Calu3 (cell line): Measurements from ENCODE around the gene EPHB2. TPM values are rescaled to one million over a fixed set of nuclear protein-coding genes. Genes with fewer than 3 reads are reported as not detected.

ENCODE experiments used
- BruUV-seq: library from RNA; stranded (reverse); fragments of 400-500 nt; replicated peaks from 2 replicates; lab custom pipeline; 2021; lab: Mats Ljungman, UMichigan
- CTCF ChIA-PET: fragments of 300-600 bp; sonication (Branson Sonifier 250); formaldehyde crosslinking; loops from one replicate; lab custom pipeline; 2022; ENCODE audit warnings: antibody characterized with exemption; lab: Charles Lee
- DNase-seq: peaks from one replicate; pipeline ENCODE4 v3.0.0; 2022
- H3K27ac Mint-ChIP-seq: one replicate; pipeline ENCODE4 v1.8.0; 2022; ENCODE audit warnings: mixed read lengths; ENCODE audit not compliant: unreplicated experiment
- H3K27me3 Mint-ChIP-seq: one replicate; pipeline ENCODE4 v1.8.0; 2022; ENCODE audit warnings: mixed read lengths; ENCODE audit not compliant: unreplicated experiment
- H3K36me3 Mint-ChIP-seq: one replicate; pipeline ENCODE4 v1.8.0; 2022; ENCODE audit warnings: mild to moderate bottlenecking, moderate library complexity, mixed read lengths; ENCODE audit not compliant: insufficient read depth, unreplicated experiment
- H3K4me1 Mint-ChIP-seq: one replicate; pipeline ENCODE4 v1.8.0; 2022; ENCODE audit warnings: mild to moderate bottlenecking, low read depth, mixed read lengths; ENCODE audit not compliant: unreplicated experiment
- H3K4me3 Mint-ChIP-seq: one replicate; pipeline ENCODE4 v1.8.0; 2022; ENCODE audit warnings: mild to moderate bottlenecking, low read depth, moderate library complexity, mixed read lengths; ENCODE audit not compliant: unreplicated experiment
- H3K9me3 Mint-ChIP-seq: one replicate; pipeline ENCODE4 v1.8.0; 2022; ENCODE audit warnings: low read depth, mixed read lengths; ENCODE audit not compliant: unreplicated experiment
- CTCF ChIP-seq: fragments of 200-600 bp; IDR thresholded peaks from one replicate; pipeline ENCODE4 v1.8.0; 2022; ENCODE audit warnings: antibody characterized with exemption; ENCODE audit not compliant: unreplicated experiment
- intact Hi-C: fragments of 100-400 bp; cut with micrococcal nuclease; formaldehyde crosslinking; loops from one replicate; pipeline ENCODE4 v1.10.0; 2022; ENCODE audit not compliant: unreplicated experiment
- total RNA-seq: library from RNA; stranded (reverse); gene quantifications from 2 replicates; pipeline ENCODE4 v1.2.3, GENCODE V29; 2022

Gene EPHB2
- total RNA-seq, 1 experiment from 2014 or later, result 19.3 TPM

GRCh38 chr1:22791831-22792347 is 81.2 kb downstream of the EPHB2 start:
- Mint-ChIP-seq H3K27ac (no peak overlapping the region), H3K36me3 (no peaks in the 10 kb centered on the region), H3K27me3 (no peaks in the 10 kb centered on the region), H3K4me3 (no peak overlapping the region), H3K9me3 (no peaks in the 10 kb centered on the region), H3K4me1 (peaks cover 24% of the 10 kb centered on the region)
- CTCF ChIA-PET, result interaction anchor here (0.6 to 1.2 kb wide), 2 partner anchors 70 to 267 kb away, joined by 3 to 4 read pairs; no protein-coding TSS in a partner anchor
- BruUV-seq, result no TSS peak
- no peak for DNase-seq
- no peak for TF ChIP-seq CTCF
- intact Hi-C loops, result no loop called here

GRCh38 chr1:22792396-22793160 is 81.9 kb downstream of the EPHB2 start:
- intact Hi-C loops, result no loop called here
- Mint-ChIP-seq H3K36me3 (no peaks in the 10 kb centered on the region), H3K4me1 (peaks cover 22% of the 10 kb centered on the region), H3K27me3 (no peaks in the 10 kb centered on the region), H3K27ac (no peak overlapping the region), H3K4me3 (no peak overlapping the region), H3K9me3 (no peaks in the 10 kb centered on the region)
- CTCF ChIA-PET, result interaction anchor here (1.2 kb wide), 1 partner anchor 69 kb away, joined by 4 read pairs; no protein-coding TSS in a partner anchor
- BruUV-seq, result no TSS peak
- no peak for DNase-seq
- TF ChIP-seq CTCF, result no peak

GRCh38 chr1:22793647-22794046 is 83.0 kb downstream of the EPHB2 start:
- CTCF ChIA-PET, result no interaction called here
- DNase-seq, result no peak
- TF ChIP-seq CTCF, result no peak
- Mint-ChIP-seq H3K9me3 (no peaks in the 10 kb centered on the region), H3K27me3 (no peaks in the 10 kb centered on the region), H3K36me3 (no peaks in the 10 kb centered on the region), H3K4me3 (no peak overlapping the region), H3K4me1 (peaks cover 22% of the 10 kb centered on the region), H3K27ac (no peak overlapping the region)
- BruUV-seq, result no TSS peak
- intact Hi-C loops, result no loop called here

- BruUV-seq, result no TSS peak
- no peak for DNase-seq
- H3K9me3 Mint-ChIP-seq, result no peaks in the 10 kb centered on the region
- H3K27ac Mint-ChIP-seq, result no peak overlapping the region
- peaks cover 14% of the 10 kb centered on the region for H3K4me1 Mint-ChIP-seq
- intact Hi-C loops, result no loop called here
- no peak for TF ChIP-seq CTCF
- CTCF ChIA-PET, result no interaction called here
- no peak overlapping the region for H3K4me3 Mint-ChIP-seq
- no peaks in the 10 kb centered on the region for H3K27me3 Mint-ChIP-seq
- no peaks in the 10 kb centered on the region for H3K36me3 Mint-ChIP-seq
Observed at GRCh38 chr1:22794647-22795365, 84.2 kb downstream of the EPHB2 start.
